Stimulated activated effector memory CD8-positive, alpha-beta T cell treated with anti-CD3 and anti-CD28 coated beads, Interleukin-12 subunit alpha, Interleukin-12 subunit beta, amount 100 ng/mL, for 72 hours (primary cell): Measurements from ENCODE around the gene ACSL1.
A peak's percentile ranks its signal among the peaks of the same experiment; 100 is the strongest.

ENCODE experiments used
- ATAC-seq: fragments of 150-1000 bp; cut with Tn5 transposase; 2 replicates; pipeline ENCODE4 v1.10.0; 2021
- DNase-seq, 2 donors: peaks; one replicate each; pipeline ENCODE4 v3.0.0; 2021 to 2022; ENCODE audit warnings: low spot score in 2 of 2
- H3K27ac Mint-ChIP-seq: one replicate; pipeline ENCODE4 v1.8.0; 2022; ENCODE audit warnings: mild to moderate bottlenecking, mixed read lengths
- H3K36me3 Mint-ChIP-seq: one replicate; pipeline ENCODE4 v1.8.0; 2022; ENCODE audit warnings: mild to moderate bottlenecking, mixed read lengths
- H3K4me1 Mint-ChIP-seq: one replicate; pipeline ENCODE4 v1.8.0; 2022; ENCODE audit warnings: mixed read lengths
- H3K4me3 Mint-ChIP-seq: one replicate; pipeline ENCODE4 v1.8.0; 2022; ENCODE audit warnings: mild to moderate bottlenecking, mixed read lengths
- H3K9me3 Mint-ChIP-seq: one replicate; pipeline ENCODE4 v1.8.0; 2022; ENCODE audit warnings: mixed read lengths

Gene ACSL1

DNA sequence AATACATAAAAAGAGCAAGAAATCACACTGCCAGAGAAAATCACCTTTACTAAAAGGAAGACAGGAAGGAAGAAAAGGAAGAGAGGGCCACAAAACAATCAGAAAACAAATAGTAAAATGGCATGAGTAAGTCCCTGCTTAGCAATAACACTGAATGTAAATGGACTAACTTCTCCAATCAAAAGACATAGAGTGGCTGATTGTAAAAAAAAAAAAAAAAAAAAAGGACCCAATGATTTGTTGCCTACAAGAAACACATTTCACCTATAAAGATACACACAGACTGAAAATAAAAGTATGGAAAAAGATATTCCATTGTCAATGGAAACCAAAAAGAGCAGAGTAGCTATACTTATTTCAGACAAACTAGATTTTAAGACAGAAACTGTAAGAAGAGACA is 104.5 kb downstream of the ACSL1 start:
- Mint-ChIP-seq H3K4me1 (peaks cover 18% of the 10 kb centered on the region), H3K36me3 (peaks cover 91% of the 10 kb centered on the region), H3K4me3 (no peak overlapping the region), H3K9me3 (peaks cover 13% of the 10 kb centered on the region), H3K27ac (no peak overlapping the region)
- DNase-seq: no peak
- ATAC-seq: no peak

- no peak overlapping the region for H3K27ac Mint-ChIP-seq
- peaks cover 13% of the 10 kb centered on the region for H3K9me3 Mint-ChIP-seq
- H3K36me3 Mint-ChIP-seq: peaks cover 93% of the 10 kb centered on the region
- H3K4me3 Mint-ChIP-seq: no peak overlapping the region
- no peak for DNase-seq
- peaks cover 14% of the 10 kb centered on the region for H3K4me1 Mint-ChIP-seq
- ATAC-seq: no peak
These were observed 106.4 kb downstream of the ACSL1 start for GRCh38 chr4:184719407-184719806.

- no peak for ATAC-seq
- Mint-ChIP-seq H3K9me3 (peaks cover 5% of the 10 kb centered on the region), H3K27ac (no peak overlapping the region), H3K4me1 (peaks cover 8% of the 10 kb centered on the region), H3K36me3 (peaks cover 81% of the 10 kb centered on the region), H3K4me3 (no peak overlapping the region)
- DNase-seq: no peak
These were observed 110.2 kb downstream of the ACSL1 start for GRCh38 chr4:184715526-184715925.

DNA sequence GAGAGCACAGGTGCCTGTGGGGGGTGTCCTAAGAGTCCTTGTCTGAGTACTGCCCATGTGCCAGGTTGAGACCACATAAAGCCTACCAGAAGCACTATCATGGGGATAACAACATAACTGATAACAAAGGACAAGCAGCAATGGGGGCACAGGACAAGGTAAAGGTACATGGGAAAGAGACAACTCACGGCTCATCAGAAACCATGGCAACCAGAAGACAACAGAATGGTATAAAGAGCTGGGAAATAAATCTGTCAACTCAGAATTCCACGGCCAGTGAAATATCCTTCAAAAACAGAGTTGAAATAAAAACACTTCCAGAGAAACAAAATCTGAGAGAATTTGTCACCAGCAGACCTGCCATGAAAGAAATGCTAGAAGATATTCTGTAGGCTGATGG is 111.9 kb downstream of the ACSL1 start:
- Mint-ChIP-seq H3K4me1 (peaks cover 7% of the 10 kb centered on the region), H3K9me3 (no peaks in the 10 kb centered on the region), H3K27ac (no peak overlapping the region), H3K4me3 (no peak overlapping the region), H3K36me3 (peaks cover 82% of the 10 kb centered on the region)
- DNase-seq (no peak), ATAC-seq (no peak)

- H3K9me3 Mint-ChIP-seq: no peaks in the 10 kb centered on the region
- ATAC-seq: no peak
- H3K27ac Mint-ChIP-seq: no peak overlapping the region
- no peak for DNase-seq
- H3K4me3 Mint-ChIP-seq: no peak overlapping the region
- peaks cover 4% of the 10 kb centered on the region for H3K4me1 Mint-ChIP-seq
- peaks cover 88% of the 10 kb centered on the region for H3K36me3 Mint-ChIP-seq
These were observed 113.4 kb downstream of the ACSL1 start for GRCh38 chr4:184712322-184712721.

- H3K4me3 Mint-ChIP-seq: no peak overlapping the region
- H3K9me3 Mint-ChIP-seq: no peaks in the 10 kb centered on the region
- H3K36me3 Mint-ChIP-seq: peaks cover 85% of the 10 kb centered on the region
- ATAC-seq (peak; percentile 50), DNase-seq (no peak)
- peaks cover 25% of the 10 kb centered on the region for H3K4me1 Mint-ChIP-seq
- H3K27ac Mint-ChIP-seq: peak overlapping the region; percentile 2
These were observed 119.3 kb downstream of the ACSL1 start for GRCh38 chr4:184706453-184706852.

DNA sequence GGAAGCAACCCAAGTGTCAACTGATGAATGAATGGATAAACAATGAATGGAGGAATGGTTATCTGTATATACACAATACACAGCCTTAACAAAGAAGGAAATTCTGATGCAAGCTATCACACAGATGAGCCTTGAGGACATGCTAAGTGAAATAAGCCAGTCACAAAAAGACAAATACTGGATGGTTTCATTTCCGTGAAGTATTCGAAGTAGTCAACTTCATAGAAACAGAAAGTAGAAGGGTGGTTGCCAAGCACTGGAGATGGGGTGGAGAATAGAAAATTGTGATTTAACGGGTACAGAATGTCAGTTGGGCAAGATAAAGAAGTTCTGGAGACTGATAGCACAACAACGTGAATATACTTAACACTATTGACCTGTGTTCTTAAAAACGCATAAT is 120.1 kb downstream of the ACSL1 start:
- H3K4me1 Mint-ChIP-seq: peaks cover 25% of the 10 kb centered on the region
- peak; percentile 78 for ATAC-seq

More for the DNA sequence above, 120.1 kb downstream of the ACSL1 start:
- Mint-ChIP-seq H3K4me3 (no peak overlapping the region), H3K27ac (no peak overlapping the region), H3K9me3 (no peaks in the 10 kb centered on the region), H3K36me3 (peaks cover 78% of the 10 kb centered on the region)
- DNase-seq: no peak
